ENCODE data around the gene P2RY6. TPM values are rescaled to one million over a fixed set of nuclear protein-coding genes. Genes with fewer than 3 reads are reported as not detected.

Gene P2RY6
- total RNA-seq, 1 experiment from 2014 or later: not detected

DNA sequence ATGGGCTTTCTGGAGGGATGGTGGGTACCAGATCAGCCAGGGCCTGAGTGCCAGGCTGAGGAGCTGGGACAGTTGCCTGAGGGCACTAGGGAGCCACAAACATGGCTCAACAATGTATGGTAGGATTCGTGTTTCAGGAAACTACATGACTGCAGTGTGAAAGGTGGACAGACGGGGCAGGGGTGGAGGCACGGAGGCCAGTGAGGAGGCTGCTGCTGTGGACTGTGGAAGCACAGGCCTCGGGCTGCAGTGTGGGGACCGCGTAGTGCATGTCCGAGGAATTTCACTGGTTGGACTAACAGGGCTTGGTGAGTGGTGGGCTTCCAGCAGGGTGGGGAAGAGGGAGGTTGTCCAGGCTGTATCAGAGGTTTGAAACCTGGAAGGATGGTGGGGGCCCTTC lies 46.3 kb upstream of the P2RY6 start:
- H3T11ph ChIP-seq (ENCODE audit: low read length): no peak overlapping the region
- H3K18ac ChIP-seq (ENCODE audit: insufficient read length, low read depth, low read length): no peak overlapping the region
- H3K4me1 ChIP-seq (ENCODE audit: insufficient read depth, low read length): peaks cover 13% of the 10 kb centered on the region; the same call in 1 of the 2 replicates
- no CpG with 5 or more reads among the region's 7 CpGs for WGBS (ENCODE audit: extremely low coverage, insufficient read length, low lambda C conversion rate)
- no peak for TF ChIP-seq CTCF (conservative IDR thresholded peaks at IDR 0.05)
- H3K14ac ChIP-seq (ENCODE audit: insufficient read depth, low read length): no peak overlapping the region
- no peak overlapping the region for H2BK20ac ChIP-seq (ENCODE audit: low read depth, low read length, poor library complexity, severe bottlenecking)
- H3K79me1 ChIP-seq (ENCODE audit: insufficient read depth, low read depth, low read length, poor library complexity, severe bottlenecking): no peaks in the 10 kb centered on the region
- no peak overlapping the region for H3K4me2 ChIP-seq (ENCODE audit: insufficient read depth, insufficient read length, low read length)
- no peak overlapping the region for H2BK120ac ChIP-seq (ENCODE audit: low read depth, low read length, poor library complexity, severe bottlenecking)
- no peak overlapping the region for H3K4me3 Mint-ChIP-seq
- no peak overlapping the region for H3K9ac ChIP-seq (ENCODE audit: extremely low read depth, insufficient read length, low read length)
- no peaks in the 10 kb centered on the region for H4K20me1 ChIP-seq (ENCODE audit: control insufficient read depth, insufficient read depth, insufficient read length)
- H4K91ac ChIP-seq (ENCODE audit: insufficient read length, low read depth, low read length): no peak overlapping the region
- H2AFZ ChIP-seq (ENCODE audit: low read length): no peak overlapping the region
- H3K9me3 Mint-ChIP-seq: no peaks in the 10 kb centered on the region
- no peaks in the 10 kb centered on the region for H3K9me3 ChIP-seq (ENCODE audit: control insufficient read depth, low read depth, low read length)
- no peak overlapping the region for H2AK5ac ChIP-seq (ENCODE audit: insufficient read length, low read length)
- no peak overlapping the region for H3K23ac ChIP-seq (ENCODE audit: insufficient read length, low read depth, low read length)
- peaks cover 27 to 30% of the 10 kb centered on the region in 2 experiments for H3K4me1 Mint-ChIP-seq
- H3K79me2 ChIP-seq (ENCODE audit: insufficient read depth, low read length): no peaks in the 10 kb centered on the region
- H4K5ac ChIP-seq (ENCODE audit: insufficient read length, low read depth, low read length): no peak overlapping the region
- H4K8ac ChIP-seq (replicated peaks; ENCODE audit: insufficient read length, low read depth, low read length): no peak overlapping the region
- H3K27me3 Mint-ChIP-seq (ENCODE audit: low read depth): peaks cover 25% of the 10 kb centered on the region
- no peak overlapping the region for H2BK12ac ChIP-seq (ENCODE audit: insufficient read length, low read depth, low read length)
- no peaks in the 10 kb centered on the region for H3K27me3 ChIP-seq (ENCODE audit: insufficient read depth, low read length)
- H3K56ac ChIP-seq (ENCODE audit: insufficient read length, low read depth, low read length): no peak overlapping the region
- peaks cover 3% of the 10 kb centered on the region for H3K23me2 ChIP-seq (ENCODE audit: insufficient read length, low read depth, low read length, poor library complexity, severe bottlenecking)
- no peak overlapping the region for H3K27ac ChIP-seq (ENCODE audit: insufficient read length, low read depth, low read length)
- DNase-seq: no peak
- H3K4ac ChIP-seq (ENCODE audit: low read depth, low read length): no peak overlapping the region
- peak overlapping the region in 1 of 3 experiments; percentile 79; a peak in 1 of 7 replicates for H3K27ac Mint-ChIP-seq
- no peak overlapping the region for H2BK15ac ChIP-seq (ENCODE audit: low read depth, low read length)
- H2BK5ac ChIP-seq (ENCODE audit: insufficient read length, low read length): no peak overlapping the region
- no peaks in the 10 kb centered on the region for H3K36me3 Mint-ChIP-seq (ENCODE audit: insufficient read depth in 1 of 3, low read depth in 3 of 3)

All from H9 (cell line).